GM20431 (cell line): Measurements from ENCODE around the gene TGFBR2.

Source experiments
- in situ Hi-C: fragments of 300-500 bp; cut with MseI, MboI; formaldehyde crosslinking; loops from one replicate; pipeline ENCODE4 v1.15.0; 2020; ENCODE audit warnings: low sequenced_read_pairs; ENCODE audit not compliant: unreplicated experiment

The TGFBR2 gene

GRCh38 chr3:30632521-30632920, 26.1 kb downstream of the TGFBR2 start:
- in situ Hi-C loops: no loop called here

GRCh38 chr3:30633718-30634117, 27.3 kb downstream of the TGFBR2 start:
- in situ Hi-C loops: no loop called here

GRCh38 chr3:30634761-30635735, 28.6 kb downstream of the TGFBR2 start:
- in situ Hi-C loops: no loop called here

- in situ Hi-C loops: no loop called here
Measured at GRCh38 chr3:30637310-30638219, 31.2 kb downstream of the TGFBR2 start.

GRCh38 chr3:30638685-30639412, 32.4 kb downstream of the TGFBR2 start:
- in situ Hi-C loops: no loop called here

- in situ Hi-C loops: no loop called here
Measured at GRCh38 chr3:30639937-30640336, 33.5 kb downstream of the TGFBR2 start.

GRCh38 chr3:30640851-30641250, 34.5 kb downstream of the TGFBR2 start:
- in situ Hi-C loops: no loop called here

- in situ Hi-C loops: no loop called here
Measured at GRCh38 chr3:30641416-30642251, 35.2 kb downstream of the TGFBR2 start.

GRCh38 chr3:30642849-30643361, 36.5 kb downstream of the TGFBR2 start:
- in situ Hi-C loops: no loop called here

GRCh38 chr3:30643763-30644462, 37.5 kb downstream of the TGFBR2 start:
- in situ Hi-C loops: no loop called here

- in situ Hi-C loops: no loop called here
Measured at GRCh38 chr3:30644615-30645014, 38.2 kb downstream of the TGFBR2 start.

- in situ Hi-C loops: no loop called here
Measured at GRCh38 chr3:30645077-30645476, 38.7 kb downstream of the TGFBR2 start.

GRCh38 chr3:30646181-30646876, 39.9 kb downstream of the TGFBR2 start:
- in situ Hi-C loops: no loop called here

GRCh38 chr3:30646961-30647752, 40.8 kb downstream of the TGFBR2 start:
- in situ Hi-C loops: no loop called here

GRCh38 chr3:30648670-30649357, 42.4 kb downstream of the TGFBR2 start:
- in situ Hi-C loops: no loop called here

GRCh38 chr3:30649572-30650318, 43.3 kb downstream of the TGFBR2 start:
- in situ Hi-C loops: no loop called here
